Ureter (tissue), 1 donor: Measurements from ENCODE around the gene GALT. TPM values are rescaled to one million over a fixed set of nuclear protein-coding genes. Genes with fewer than 3 reads are reported as not detected.
A peak's percentile ranks its signal among the peaks of the same experiment; 100 is the strongest.

Experiments used
- DNase-seq: peaks from one replicate; pipeline ENCODE4 v3.0.0-alpha.2; 2020; ENCODE audit warnings: low spot score
- total RNA-seq: library from RNA; stranded (reverse); gene quantifications from one replicate; pipeline ENCODE4 v1.2.4, GENCODE V29; 2023
- donor health status: DM: yes; HTN: yes; CAD: no.

Gene GALT
- total RNA-seq = 52.7 TPM

DNA sequence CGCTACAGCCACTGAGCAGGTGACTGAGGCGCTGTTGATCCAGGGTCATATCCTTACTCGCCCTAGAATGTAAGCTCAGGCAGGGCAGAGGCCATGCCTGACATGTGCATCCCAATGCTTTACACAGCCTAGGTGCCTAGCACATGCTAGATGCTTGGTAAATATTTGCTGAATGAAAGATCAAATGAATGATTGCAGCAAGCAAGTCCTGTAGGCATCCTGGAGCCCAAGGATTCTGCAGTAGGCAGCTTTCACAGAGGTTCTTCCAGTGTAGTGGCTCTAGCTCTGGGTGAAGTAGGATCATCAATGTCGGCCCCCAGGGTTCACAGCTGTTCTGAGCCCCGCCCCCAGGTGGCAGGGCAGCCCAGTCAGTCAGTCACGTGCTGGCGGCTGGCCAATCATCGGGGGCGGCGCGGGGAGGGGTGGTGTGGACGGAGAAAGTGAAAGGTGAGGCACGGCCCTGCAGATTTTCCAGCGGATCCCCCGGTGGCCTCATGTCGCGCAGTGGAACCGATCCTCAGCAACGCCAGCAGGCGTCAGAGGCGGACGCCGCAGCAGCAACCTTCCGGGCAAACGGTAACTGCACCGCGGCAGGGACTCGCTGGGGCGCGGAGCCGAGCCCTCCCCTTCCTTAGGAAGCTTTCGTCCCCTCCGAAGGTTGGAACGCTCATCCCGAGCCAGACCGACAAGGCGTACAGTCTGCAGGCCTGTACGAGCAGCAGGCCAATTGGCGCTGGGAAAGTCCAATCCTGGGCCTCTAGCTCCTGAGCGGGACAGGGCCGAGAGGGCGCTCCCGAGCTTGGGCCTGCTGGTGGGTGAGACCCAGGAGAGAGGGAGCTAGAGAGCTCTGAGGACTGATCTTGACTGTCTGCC lies at the start of gene GALT:
Gene GALT (plus strand): TSS at position 465 of the 873 bp plus-strand sequence. CDS start 30 bp downstream, at position 495.
- peak; percentile 96 for DNase-seq

DNA sequence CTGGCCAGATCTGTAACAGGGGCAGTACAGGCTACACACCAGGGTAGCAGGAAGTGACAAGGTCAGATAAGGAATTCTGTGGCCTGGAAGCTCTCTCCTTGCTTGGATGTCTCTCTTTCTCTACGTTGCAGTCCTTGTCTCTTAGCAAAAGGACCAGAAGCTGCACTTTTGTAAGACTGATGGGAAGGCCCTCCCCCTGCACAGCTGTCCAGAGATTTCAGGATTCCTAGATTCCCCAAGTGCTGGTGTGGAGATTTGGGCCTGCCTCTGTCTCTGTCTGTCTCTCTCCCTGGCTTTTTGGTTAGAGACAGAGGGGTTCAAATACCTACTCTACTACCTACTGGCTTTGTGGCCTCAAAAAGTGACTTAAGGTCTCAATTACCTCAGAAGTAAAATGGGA lies 46.9 kb upstream of the GALT start:
- no peak for DNase-seq

DNA sequence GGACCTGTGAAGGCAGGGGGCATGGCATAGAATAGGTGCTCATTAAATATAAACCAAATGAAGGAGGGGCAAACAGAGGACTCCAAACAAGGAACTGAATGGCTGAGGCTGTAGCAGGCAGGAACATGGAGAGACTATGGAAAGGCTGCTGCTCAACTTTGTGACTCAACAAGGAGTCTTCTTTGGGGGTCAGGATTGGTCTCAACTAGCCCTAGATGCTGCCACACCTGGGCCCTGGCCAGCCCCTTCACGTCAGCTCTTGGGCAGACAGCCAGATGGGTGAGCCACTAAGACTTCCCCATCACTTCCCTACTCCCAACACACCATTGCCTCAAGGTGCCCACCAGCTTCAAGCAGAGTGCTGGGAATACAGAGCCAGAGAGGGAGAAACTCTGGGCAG lies 45.6 kb upstream of the GALT start:
- DNase-seq = peak; percentile 57

GRCh38 chr9:34601937-34602573 lies 44.4 kb upstream of the GALT start:
- DNase-seq = no peak

GRCh38 chr9:34603610-34604231 lies 42.8 kb upstream of the GALT start:
- peak; percentile 86 for DNase-seq

- DNase-seq = no peak
Observed at GRCh38 chr9:34606190-34606589, 40.3 kb upstream of the GALT start.

GRCh38 chr9:34606905-34607304 lies 39.6 kb upstream of the GALT start:
- DNase-seq = no peak

GRCh38 chr9:34607331-34607730 lies 39.1 kb upstream of the GALT start:
- DNase-seq = no peak

DNA sequence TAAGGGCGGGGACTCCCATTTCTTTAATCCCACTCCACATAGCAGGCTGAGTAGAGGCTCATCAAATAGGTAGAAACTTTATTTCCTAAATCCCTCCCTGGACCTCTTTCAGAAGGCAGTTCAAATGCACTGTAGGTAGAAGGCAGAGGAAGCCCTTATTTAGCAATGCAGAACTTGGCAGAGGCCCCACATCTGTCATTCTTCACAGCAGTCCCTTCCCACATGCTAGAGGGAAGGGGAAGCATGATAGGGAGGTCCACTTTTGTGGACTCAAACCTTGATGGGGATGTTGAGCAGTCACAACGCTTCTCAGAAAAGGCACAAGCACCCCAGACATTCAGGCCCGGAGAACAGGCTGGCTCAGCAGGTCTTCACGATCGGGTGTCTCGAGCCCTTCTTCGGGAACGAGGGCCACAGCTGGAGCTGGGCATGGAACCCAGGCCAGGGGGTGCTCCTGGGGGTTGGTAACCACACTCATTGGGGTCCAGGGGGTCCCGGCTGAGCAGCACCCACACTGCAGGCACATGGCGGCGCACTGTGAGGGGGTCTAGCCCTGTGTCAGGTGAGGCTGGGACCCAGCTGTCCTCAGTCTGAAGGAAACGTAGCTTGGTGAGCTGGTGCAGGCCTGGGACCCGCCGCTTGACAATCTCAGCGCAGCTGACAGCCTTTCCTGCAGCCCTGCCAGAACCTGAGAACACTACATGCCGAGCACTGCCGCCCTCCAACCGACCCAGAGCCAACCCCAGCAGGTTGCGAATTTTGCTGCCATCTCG lies 35.9 kb upstream of the GALT start:
- no peak for DNase-seq

- DNase-seq = no peak
Observed at GRCh38 chr9:34611251-34611810, 35.1 kb upstream of the GALT start.

DNA sequence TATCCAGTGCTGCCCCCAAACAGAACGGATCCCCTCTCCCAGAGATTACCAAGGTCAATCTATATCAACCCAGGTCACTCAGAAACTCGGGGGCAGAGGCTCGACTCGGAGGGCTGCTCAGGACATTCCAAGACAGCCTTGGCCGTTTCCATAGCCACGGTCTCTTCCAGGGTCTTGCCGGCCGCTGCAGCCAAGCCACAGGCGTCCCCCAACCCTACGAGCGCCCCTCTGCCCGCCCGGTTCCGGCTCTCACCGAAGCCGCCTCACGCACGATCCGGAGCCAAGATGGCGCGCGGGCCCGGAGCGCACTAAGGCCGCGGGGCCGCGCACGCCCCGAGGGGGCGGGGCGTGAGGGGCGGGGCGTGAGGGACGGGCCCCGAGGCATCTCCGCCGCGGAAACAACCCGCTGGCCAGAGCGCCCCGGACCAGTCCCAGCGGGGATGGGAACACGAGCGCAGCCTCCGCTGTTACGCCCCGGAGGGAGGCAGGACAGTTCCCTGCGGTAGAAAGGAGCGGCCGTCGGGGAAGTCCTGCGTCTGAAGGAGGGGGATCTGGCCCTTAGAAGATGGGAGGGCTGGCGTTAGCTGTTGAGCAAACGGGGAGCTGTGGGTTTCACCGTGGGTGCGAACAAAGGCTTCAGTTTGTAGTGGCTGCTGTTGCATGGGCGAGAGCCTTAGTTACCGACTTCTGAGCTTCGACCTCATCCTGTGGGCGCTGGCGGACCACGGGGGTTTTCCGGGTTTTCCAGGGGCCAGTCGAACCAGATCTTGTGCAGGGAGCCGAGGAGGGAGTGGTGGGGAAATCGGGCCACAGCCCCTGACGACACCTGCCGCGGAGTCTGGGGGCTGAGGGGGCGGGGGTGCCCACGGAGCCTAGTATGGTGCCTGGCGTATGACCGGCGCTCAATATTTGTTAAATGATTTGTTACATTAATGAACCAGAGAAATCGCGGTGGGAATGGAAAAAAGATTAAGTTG lies 34.4 kb upstream of the GALT start, which contains the start of gene RPP25L:
Gene RPP25L (minus strand): TSS at position 287 of the 977 bp plus-strand sequence. CDS start 801 bp downstream, outside the sequence.
- peak; percentile 90 for DNase-seq

- peak; percentile 85 for DNase-seq
Observed at GRCh38 chr9:34612788-34613390, 33.6 kb upstream of the GALT start.

- DNase-seq = no peak
Observed at GRCh38 chr9:34615132-34615531, 31.3 kb upstream of the GALT start.

GRCh38 chr9:34620061-34620994 lies 26.1 kb upstream of the GALT start, which contains the start of gene DCTN3:
Gene DCTN3 (minus strand): TSS chr9:34620495. CDS start chr9:34620464, 31 bp downstream.
- DNase-seq = peak; percentile 94

DNA sequence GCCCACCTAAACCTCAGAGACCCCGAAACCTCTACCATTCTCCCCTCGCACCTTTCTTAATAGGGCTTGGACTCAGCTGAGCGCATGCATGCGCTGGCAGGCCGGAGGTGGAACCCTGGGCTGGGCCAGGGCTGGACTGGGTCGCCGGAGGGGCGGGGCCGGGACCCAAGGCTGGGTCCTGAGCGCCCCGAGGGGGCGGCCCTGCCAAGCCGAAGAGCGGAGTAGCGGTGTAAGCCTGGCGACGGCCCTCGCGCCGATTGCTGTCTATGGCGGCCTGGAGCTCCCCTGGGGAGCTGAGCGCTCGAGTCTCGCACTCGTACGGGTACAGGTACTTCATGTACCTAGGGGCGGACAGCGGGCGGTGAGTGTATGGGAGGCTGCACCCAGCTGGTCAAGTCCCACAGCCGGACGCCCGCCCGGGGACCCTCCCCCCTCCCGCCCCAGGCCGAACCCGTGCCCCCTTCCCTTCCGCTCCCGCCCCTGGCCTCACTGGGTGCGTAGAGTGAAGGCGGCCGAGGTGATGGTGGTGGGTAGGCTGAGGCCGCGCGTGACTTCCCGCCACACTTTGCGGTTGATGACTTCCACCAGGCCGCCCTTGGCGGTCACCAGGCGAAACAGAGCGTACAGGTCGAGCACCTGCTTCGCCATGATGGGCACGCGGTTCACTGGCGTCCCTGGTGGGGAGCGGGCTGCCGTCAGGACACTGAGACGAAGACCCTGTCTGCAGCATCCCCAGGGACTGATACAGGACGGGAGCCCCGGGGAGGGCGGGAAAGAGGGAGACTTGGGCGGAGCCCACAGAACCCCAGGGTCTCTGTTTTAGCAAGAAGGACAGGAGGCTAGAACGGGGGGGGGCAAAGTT lies 22.9 kb upstream of the GALT start:
- DNase-seq = no peak

DNA sequence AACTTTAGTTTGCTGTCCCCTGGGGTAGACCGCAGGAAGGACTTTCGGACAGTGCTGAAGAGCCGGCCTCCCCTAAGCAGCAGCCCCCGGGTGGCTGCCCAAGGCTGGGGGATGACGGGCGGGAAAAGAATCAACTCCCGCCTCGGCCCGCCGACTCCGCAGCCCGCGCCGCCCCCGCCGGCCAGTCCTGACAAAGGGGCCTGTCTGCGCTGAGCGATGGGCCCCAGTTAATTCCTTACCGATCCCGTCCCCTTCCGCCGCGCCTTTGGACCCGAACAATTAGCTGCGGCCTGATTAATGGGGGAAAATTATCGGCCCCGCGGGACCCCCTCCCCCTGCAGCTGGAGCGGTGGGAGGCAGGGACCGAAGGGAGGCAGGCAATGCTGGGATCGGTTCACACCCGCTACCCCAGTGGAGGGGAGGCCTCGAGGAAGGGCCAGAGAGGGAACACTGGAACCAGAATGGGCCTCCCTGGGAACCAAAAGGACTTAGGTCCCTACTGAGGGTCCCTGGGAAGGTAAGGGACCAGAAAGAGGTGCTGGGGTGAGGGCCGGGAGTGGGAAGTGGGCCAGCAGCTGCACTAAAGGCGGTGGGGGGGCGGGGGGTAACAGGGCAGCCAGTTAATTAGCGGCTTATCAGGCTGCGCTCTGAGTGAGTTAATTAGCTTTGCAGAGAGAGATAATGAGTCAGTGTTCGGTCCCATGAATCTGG lies 21.8 kb upstream of the GALT start:
- DNase-seq = no peak

GRCh38 chr9:34625186-34625486 lies 21.3 kb upstream of the GALT start:
- DNase-seq = no peak
